Right lobe of liver (tissue), 4 donors: Measurements from ENCODE around the gene PRMT7.

Experiments used
- POLR2A ChIP-seq: fragments of 450-650 bp; IDR thresholded peaks from one replicate; pipeline ENCODE4 v1.6.1; 2017; ENCODE audit warnings: antibody characterized with exemption, mild to moderate bottlenecking
- TF ChIP-seq, protein P1 (sequence below), 4 donors: fragments of 200-600 bp in 3 of 4; fragments of 450-650 bp in 1 of 4; IDR thresholded peaks; one replicate each; pipeline versions ENCODE4 v1.5.1 to v1.8.0; 2016 to 2022; ENCODE audit warnings: antibody characterized with exemption in 4 of 4, mild to moderate bottlenecking in 2 of 4
- donor health status: DM: no; HTN: no; CAD: no.
- donor health status: DM: no; HTN: no; CAD: no.
- donor health status: DM: no; HTN: yes; CAD: no.

DNA sequence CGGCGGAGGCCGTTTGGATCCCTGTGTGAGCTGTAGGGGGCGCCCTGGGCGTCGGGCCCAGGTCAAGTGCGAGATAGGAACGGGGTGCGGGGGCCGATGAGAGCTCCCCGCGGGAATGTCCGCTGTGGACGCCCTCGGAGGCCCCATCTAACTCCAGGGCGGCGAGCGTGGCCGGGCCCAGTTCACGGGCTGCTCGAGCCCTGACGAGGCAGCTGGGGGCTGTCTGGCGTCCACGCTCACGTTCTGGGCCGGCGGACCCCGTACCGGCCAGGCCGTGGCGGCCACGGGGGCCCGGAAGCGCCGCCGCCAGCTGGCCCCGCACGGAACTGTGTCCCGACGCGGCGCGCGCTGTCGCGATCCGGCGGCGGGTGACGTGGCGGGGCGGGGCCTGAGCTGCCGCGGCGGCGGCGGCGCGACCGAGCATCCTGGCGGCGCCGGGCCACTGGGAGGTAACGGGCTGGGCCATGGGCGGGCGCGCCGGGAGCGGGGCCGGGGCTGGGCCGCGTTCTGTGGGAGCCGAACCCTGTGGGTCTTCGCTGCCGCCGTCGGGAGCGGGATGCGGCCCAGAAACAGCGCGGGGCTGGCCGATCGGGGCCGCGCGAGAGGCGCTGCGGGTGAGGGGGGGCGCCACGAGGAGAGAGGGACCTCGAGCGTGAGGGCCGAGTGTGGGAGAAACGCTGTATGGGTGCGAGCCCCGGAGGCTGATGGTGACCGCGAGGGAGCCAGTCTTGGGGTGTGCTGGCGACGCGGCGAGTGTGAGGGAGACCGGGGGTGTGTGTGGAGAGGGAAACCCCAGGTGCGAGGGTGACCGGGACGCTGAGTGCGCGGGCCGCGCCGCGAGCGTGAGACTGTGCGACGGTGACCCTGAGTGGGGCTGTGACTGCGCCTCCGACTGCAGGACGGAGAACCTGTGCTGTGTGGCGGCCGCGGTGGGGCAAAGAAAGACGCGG, 46.4 kb upstream of the PRMT7 start, which contains the start of gene SLC7A6:
- TF ChIP-seq, protein P1, sequence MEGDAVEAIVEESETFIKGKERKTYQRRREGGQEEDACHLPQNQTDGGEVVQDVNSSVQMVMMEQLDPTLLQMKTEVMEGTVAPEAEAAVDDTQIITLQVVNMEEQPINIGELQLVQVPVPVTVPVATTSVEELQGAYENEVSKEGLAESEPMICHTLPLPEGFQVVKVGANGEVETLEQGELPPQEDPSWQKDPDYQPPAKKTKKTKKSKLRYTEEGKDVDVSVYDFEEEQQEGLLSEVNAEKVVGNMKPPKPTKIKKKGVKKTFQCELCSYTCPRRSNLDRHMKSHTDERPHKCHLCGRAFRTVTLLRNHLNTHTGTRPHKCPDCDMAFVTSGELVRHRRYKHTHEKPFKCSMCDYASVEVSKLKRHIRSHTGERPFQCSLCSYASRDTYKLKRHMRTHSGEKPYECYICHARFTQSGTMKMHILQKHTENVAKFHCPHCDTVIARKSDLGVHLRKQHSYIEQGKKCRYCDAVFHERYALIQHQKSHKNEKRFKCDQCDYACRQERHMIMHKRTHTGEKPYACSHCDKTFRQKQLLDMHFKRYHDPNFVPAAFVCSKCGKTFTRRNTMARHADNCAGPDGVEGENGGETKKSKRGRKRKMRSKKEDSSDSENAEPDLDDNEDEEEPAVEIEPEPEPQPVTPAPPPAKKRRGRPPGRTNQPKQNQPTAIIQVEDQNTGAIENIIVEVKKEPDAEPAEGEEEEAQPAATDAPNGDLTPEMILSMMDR (IDR thresholded peaks at IDR 0.05) = peak; percentile 55 to 72 (median 63)
- peak; percentile 70 for TF ChIP-seq POLR2A
